DMS79 treated with DMSO at 0.1 percent for 48 hours (cell line): ENCODE data around the gene GEN1.

ENCODE experiments used
- DNase-seq: peaks from one replicate; lab custom pipeline; 2025; lab: John Stamatoyannopoulos, UW

Gene GEN1

DNA sequence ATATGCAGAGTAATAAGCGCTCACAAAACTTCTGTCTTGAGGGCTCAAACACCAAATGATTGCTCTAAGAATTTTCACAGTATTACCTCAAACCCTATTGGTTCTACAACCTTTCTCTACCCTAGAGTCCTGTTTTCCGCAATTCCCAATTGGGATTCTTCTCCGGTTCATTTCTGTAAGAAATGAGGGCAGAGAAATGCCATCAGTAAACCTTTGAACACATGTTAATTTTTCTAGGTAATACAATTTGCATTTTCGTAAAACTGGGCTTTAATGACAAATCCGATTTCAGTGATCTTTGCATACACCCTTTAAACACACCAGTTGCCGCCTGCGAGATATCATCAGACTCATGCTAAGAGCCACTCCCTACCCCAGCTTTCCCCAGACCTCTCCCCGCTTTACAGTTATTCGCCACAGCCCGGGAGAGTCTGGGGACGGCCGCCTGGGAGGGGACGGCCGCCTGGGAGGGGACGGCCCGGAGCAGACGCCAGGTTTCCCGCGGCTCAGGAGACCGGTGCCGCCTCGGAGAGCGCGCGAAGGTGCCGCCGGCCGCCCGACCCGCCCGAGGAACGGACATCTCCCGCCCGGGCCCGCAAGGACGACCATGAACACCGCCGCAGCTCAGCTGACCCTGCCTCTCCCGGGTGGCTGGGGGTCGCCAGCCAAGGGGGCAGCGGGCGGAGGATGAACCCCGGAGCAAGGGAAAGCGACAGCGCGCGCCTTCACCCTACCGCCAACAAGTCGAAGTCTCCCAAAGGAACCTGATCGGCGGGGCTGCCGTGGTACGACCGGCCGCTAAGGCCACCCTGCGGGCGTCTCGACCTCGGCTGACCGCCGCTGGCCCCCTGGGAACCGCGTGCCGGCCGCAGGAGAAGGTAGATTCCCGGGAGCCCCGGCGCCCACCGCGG, 791 bp upstream of the GEN1 start:
- DNase-seq, result peak; percentile 44

DNA sequence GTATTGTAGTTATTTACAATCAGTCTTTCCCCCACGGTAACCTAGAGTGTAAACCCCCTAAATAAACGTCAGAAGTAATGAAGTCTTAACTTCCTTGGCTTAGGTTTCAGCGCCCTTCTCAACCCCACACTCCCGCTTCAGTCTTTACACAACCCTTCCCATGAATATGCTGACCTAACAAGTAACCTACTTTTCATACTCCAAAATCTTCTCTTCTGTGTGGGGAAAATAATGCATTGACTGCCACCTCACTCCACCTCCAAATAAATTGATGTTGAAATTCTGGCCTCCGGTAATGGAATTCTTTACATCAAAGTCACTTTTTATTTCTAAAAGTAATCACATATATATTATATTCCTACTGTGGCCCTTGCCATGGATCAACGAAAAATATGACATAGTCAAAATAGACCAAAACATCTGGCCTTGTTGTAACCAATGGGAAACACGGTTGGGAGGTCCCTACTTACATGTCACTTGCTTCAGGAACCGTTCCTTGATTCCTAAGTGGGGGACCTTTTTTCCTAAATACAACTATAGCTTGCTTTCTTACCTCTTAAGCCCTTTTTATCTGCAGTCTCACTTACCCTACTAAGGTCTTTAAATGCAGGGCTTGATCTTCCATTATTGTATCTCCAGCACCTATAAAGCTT, 961 bp downstream of the GEN1 start:
- peak; percentile 19 for DNase-seq

GRCh38 chr2:17756668-17757067, 2.7 kb downstream of the GEN1 start:
- no peak for DNase-seq

- DNase-seq, result no peak
Observed at GRCh38 chr2:17757321-17757720, 3.4 kb downstream of the GEN1 start.

GRCh38 chr2:17758118-17758517, 4.2 kb downstream of the GEN1 start:
- no peak for DNase-seq

DNA sequence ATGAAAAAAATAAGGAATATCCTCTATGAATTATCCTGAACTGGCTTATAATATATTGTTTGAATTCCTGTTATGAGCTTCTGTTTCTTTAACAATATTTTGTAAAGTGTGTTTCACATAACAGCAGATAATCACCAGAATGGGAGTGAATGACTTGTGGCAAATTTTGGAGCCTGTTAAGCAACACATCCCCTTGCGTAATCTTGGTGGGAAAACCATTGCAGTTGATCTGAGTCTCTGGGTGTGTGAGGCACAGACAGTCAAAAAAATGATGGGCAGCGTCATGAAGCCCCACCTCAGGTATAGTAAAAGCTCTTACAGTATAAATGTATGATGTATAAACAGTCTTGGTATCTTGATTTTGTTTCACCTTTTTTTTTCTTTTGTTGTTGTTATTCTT, 5.9 kb downstream of the GEN1 start:
- DNase-seq, result no peak

DNA sequence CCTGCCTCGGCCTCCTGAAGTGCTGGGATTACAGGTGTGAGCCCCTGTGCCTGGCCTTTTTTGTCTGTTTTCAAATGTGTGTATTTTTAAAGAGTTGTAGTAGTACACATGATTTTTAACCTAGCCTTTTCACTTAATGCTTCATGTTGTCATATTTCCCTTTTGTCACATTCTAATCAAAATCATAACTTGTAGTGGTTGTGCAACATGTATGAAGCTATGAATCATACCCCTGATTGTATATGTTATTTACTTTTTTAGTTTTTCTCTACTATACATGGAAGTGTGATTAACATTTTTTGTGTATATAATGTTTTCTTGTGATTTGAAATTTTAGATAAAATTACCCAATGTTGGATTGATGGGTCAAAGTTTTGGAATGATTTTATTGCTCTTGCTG, 8.5 kb downstream of the GEN1 start:
- DNase-seq, result no peak

- no peak for DNase-seq
Observed at GRCh38 chr2:17763641-17764333, 9.8 kb downstream of the GEN1 start.

DNA sequence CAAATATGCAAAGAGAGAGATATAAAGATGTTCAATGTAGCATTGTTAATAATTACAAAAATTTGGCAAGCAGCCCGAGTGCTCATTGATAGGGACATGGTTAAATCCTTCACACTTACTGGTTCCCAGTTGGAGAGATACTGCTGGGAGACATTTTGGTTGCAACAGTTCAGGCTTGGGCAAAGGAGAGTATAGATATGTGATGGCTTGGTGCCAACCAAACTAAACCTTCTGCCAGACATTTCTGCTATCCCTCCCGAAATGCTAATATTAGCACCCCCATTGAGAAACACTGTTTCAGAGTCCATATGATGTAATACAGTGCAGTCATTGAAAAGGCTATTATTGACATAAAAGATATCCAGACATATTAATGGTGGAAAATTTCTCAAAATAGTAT, 11.5 kb downstream of the GEN1 start:
- DNase-seq, result no peak

DNA sequence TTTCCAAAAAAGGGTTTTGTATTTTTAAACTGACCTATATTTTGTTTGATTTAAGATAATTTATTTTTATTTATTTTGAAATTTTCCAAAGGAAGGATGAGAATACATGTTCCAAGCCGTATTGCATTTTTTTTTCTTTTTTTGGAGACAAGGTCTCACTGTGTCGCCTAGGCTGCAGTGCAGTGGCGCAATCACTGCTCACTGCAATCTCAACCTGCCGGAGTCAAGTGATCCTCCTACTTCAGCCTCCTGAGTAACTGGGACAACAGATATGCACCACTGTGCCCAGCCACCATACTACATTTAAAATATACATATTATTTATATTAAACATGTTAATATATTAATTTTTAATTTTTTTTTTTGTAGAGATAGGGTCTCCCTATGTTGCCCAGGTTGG, 15.0 kb downstream of the GEN1 start:
- DNase-seq, result no peak

- DNase-seq, result no peak
Observed at GRCh38 chr2:17771956-17772355, 18.0 kb downstream of the GEN1 start.

DNA sequence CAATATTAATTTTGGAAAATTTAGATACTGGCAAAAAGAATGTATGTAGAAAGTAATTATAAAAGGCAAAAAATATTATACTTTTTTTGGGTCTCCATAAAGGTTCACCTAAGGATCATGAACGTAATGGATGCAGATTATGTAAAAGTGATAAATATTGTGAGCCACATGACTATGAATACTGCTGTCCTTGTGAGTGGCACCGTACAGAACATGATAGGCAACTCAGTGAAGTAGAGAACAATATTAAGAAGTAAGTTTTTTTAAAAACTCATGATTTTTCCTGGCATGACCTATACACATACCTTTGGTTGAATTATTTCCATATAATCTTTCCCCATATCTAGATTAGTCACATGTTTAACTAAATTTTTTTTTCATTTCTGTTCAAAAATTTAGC, 18.6 kb downstream of the GEN1 start:
- DNase-seq, result no peak

DNA sequence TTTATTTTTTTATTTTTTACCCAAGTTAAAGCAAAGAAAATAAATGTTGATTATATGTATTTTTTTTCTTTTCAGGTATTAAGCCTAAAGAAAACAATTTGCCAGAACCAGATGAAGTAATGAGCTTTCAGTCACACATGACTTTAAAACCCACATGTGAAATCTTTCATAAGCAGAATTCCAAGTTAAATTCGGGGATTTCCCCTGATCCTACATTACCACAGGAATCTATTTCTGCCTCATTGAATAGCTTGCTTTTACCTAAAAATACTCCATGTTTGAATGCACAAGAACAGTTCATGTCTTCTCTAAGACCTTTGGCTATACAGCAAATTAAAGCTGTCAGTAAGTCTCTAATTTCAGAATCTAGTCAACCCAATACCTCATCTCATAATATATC, 26.6 kb downstream of the GEN1 start:
- DNase-seq, result no peak

GRCh38 chr2:17781482-17781881, 27.5 kb downstream of the GEN1 start:
- DNase-seq, result no peak

GRCh38 chr2:17786727-17787126, 32.8 kb downstream of the GEN1 start:
- no peak for DNase-seq

- DNase-seq, result no peak
Observed at GRCh38 chr2:17788773-17789172, 34.8 kb downstream of the GEN1 start.

- no peak for DNase-seq
Observed at GRCh38 chr2:17790536-17790935, 36.6 kb downstream of the GEN1 start.

- DNase-seq, result peak; percentile 42
Observed at GRCh38 chr2:17791121-17791816, 37.3 kb downstream of the GEN1 start.

DNA sequence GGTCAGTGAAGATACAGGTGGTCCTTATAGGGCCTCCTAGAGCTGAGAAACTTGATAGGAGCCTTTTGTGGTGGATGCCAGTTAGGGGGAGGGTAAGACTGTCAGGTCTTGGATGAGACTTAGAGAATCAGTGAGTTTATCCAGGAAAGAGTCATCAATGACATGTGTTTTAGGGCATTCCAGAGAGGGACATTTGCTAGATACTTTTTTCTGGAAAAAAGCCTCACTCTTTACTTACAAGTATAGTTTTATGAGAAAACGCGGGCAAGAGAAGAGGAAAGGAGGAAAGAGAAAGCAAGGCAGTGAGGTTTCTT, 37.8 kb downstream of the GEN1 start:
- no peak for DNase-seq

DNA sequence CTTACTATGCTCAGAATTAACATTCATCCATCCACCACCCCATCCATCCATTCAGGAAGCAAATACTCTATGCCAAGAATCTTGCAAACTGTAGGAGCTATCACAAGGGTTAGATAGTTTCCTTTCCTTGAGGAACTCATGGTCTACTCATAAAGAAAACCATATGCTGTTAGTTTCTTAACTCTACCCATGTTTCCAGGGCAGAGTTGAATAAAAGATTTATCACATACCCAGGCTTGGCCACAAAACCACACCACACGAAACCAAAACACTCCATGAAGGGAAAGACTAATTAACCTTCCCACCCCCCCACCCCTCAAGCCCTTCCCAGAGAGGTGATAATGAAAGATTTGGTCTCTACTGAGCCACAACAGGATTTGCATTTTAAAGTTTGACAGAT, 38.6 kb downstream of the GEN1 start:
- no peak for DNase-seq

DNA sequence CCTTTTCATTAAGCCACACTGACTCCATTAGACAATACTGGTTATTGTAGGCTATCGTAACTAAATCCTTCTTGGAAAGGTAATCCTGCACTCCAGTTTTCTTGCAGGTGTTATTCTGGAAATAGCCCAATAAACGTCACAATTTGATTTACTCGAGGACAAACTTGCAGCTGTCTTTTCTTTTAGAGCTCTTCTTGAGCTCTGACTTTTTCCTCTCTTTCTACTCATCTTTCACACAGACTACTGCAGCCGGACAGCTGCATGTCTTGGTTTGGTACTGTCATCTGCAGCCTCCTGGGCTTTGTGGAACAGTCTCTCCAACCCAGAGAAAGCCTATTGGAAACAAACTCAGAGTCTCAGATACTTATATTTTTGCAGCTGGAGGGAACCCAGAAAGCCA, 39.4 kb downstream of the GEN1 start:
- peak; percentile 43 for DNase-seq

GRCh38 chr2:17793803-17794354, 39.9 kb downstream of the GEN1 start:
- no peak for DNase-seq
